ENCODE measurements around the gene ADAMTSL2.

ADAMTSL2 gene

GRCh38 chr9:133572821-133573361 lies 38.4 kb downstream of the ADAMTSL2 start:
- Histone ChIP-seq H3K27ac (ENCODE audit: low read depth, low read length) (no peak overlapping the region), H3K79me2 (ENCODE audit: control insufficient read depth, low read length) (no peaks in the 10 kb centered on the region), H3K27me3 (ENCODE audit: control insufficient read depth, low read length) (peaks cover 4% of the 10 kb centered on the region), H3K4me1 (ENCODE audit: control insufficient read depth, low read length) (peaks cover 14% of the 10 kb centered on the region), H4K20me1 (ENCODE audit: control insufficient read depth, insufficient read depth, low read depth, low read length) (no peaks in the 10 kb centered on the region), H3K9me3 (ENCODE audit: control insufficient read depth, insufficient read depth, low read length) (no peaks in the 10 kb centered on the region), H3K4me2 (ENCODE audit: low read length) (no peak overlapping the region), H3F3A (ENCODE audit: control insufficient read depth, insufficient read depth) (no peaks in the 10 kb centered on the region), H3K9me2 (replicated peaks; ENCODE audit: control insufficient read depth, low read length) (no peaks in the 10 kb centered on the region), H3K36me3 (ENCODE audit: control insufficient read depth, low read length) (no peaks in the 10 kb centered on the region), H3K4me3 (ENCODE audit: low read length) (no peak overlapping the region)
- TF ChIP-seq EZH2phosphoT487 (IDR thresholded peaks at IDR 0.05; ENCODE audit: borderline replicate concordance, low read length): no peak
- TF ChIP-seq, protein P1, sequence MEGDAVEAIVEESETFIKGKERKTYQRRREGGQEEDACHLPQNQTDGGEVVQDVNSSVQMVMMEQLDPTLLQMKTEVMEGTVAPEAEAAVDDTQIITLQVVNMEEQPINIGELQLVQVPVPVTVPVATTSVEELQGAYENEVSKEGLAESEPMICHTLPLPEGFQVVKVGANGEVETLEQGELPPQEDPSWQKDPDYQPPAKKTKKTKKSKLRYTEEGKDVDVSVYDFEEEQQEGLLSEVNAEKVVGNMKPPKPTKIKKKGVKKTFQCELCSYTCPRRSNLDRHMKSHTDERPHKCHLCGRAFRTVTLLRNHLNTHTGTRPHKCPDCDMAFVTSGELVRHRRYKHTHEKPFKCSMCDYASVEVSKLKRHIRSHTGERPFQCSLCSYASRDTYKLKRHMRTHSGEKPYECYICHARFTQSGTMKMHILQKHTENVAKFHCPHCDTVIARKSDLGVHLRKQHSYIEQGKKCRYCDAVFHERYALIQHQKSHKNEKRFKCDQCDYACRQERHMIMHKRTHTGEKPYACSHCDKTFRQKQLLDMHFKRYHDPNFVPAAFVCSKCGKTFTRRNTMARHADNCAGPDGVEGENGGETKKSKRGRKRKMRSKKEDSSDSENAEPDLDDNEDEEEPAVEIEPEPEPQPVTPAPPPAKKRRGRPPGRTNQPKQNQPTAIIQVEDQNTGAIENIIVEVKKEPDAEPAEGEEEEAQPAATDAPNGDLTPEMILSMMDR (IDR thresholded peaks at IDR 0.05; ENCODE audit: low read depth, low read length, poor library complexity, severe bottlenecking): no peak

- H3K36me3 ChIP-seq (ENCODE audit: control insufficient read depth, low read length): no peaks in the 10 kb centered on the region
- no peaks in the 10 kb centered on the region for H3K9me2 ChIP-seq (replicated peaks; ENCODE audit: control insufficient read depth, low read length)
- H3K9me3 ChIP-seq (ENCODE audit: control insufficient read depth, insufficient read depth, low read length): no peaks in the 10 kb centered on the region
- H3K4me1 ChIP-seq (ENCODE audit: control insufficient read depth, low read length): peaks cover 24% of the 10 kb centered on the region
- no peaks in the 10 kb centered on the region for H3K79me2 ChIP-seq (ENCODE audit: control insufficient read depth, low read length)
- no peak overlapping the region for H3K27ac ChIP-seq (ENCODE audit: low read depth, low read length)
- TF ChIP-seq, protein P1 (IDR thresholded peaks at IDR 0.05; ENCODE audit: low read depth, low read length, poor library complexity, severe bottlenecking): no peak
- H3K4me3 ChIP-seq (ENCODE audit: low read length): no peak overlapping the region
- H3K4me2 ChIP-seq (ENCODE audit: low read length): no peak overlapping the region
- peaks cover 4% of the 10 kb centered on the region for H3K27me3 ChIP-seq (ENCODE audit: control insufficient read depth, low read length)
- H4K20me1 ChIP-seq (ENCODE audit: control insufficient read depth, insufficient read depth, low read depth, low read length): no peaks in the 10 kb centered on the region
- no peaks in the 10 kb centered on the region for H3F3A ChIP-seq (ENCODE audit: control insufficient read depth, insufficient read depth)
Observed at GRCh38 chr9:133573791-133574515, 39.4 kb downstream of the ADAMTSL2 start.

- Histone ChIP-seq H3K4me2 (ENCODE audit: low read length) (no peak overlapping the region), H3K4me3 (ENCODE audit: low read length) (no peak overlapping the region), H3K27me3 (ENCODE audit: control insufficient read depth, low read length) (peaks cover 12% of the 10 kb centered on the region), H4K20me1 (ENCODE audit: control insufficient read depth, insufficient read depth, low read depth, low read length) (no peaks in the 10 kb centered on the region), H3K36me3 (ENCODE audit: control insufficient read depth, low read length) (no peaks in the 10 kb centered on the region), H3K9me2 (replicated peaks; ENCODE audit: control insufficient read depth, low read length) (no peaks in the 10 kb centered on the region), H3K27ac (ENCODE audit: low read depth, low read length) (no peak overlapping the region), H3K9me3 (ENCODE audit: control insufficient read depth, insufficient read depth, low read length) (no peaks in the 10 kb centered on the region), H3K79me2 (ENCODE audit: control insufficient read depth, low read length) (no peaks in the 10 kb centered on the region), H3K4me1 (ENCODE audit: control insufficient read depth, low read length) (peaks cover 32% of the 10 kb centered on the region), H3F3A (ENCODE audit: control insufficient read depth, insufficient read depth) (no peaks in the 10 kb centered on the region)
- TF ChIP-seq EZH2phosphoT487 (IDR thresholded peaks at IDR 0.05; ENCODE audit: borderline replicate concordance, low read length): no peak
- TF ChIP-seq, protein P1 (IDR thresholded peaks at IDR 0.05; ENCODE audit: low read depth, low read length, poor library complexity, severe bottlenecking): no peak
Observed at GRCh38 chr9:133574771-133575170, 40.3 kb downstream of the ADAMTSL2 start.

Measured in DOHH2 (cell line).